Colonic mucosa (tissue), 4 donors: Measurements from ENCODE around the gene TBX15. TPM values are rescaled to one million over a fixed set of nuclear protein-coding genes. Genes with fewer than 3 reads are reported as not detected.

Source experiments
- DNase-seq: peaks from one replicate; pipeline ENCODE4 v3.0.0-alpha.2; 2020
- H3K27ac ChIP-seq: fragments of 200-600 bp; one replicate; pipeline ENCODE4 v1.8.0; 2021
- H3K27me3 ChIP-seq: fragments of 200-600 bp; one replicate; pipeline ENCODE4 v1.8.0; 2021
- H3K36me3 ChIP-seq: fragments of 200-600 bp; one replicate; pipeline ENCODE4 v1.8.0; 2021
- H3K4me1 ChIP-seq: fragments of 200-600 bp; one replicate; pipeline ENCODE4 v1.8.0; 2021; ENCODE audit warnings: mild to moderate bottlenecking
- H3K4me3 ChIP-seq: fragments of 200-600 bp; one replicate; pipeline ENCODE4 v1.8.0; 2021
- H3K9ac ChIP-seq, 2 donors: one replicate each; pipeline ENCODE4 v1.7.0; 2013; ENCODE audit warnings: control low read depth in 2 of 2, low read depth in 2 of 2, low read length in 2 of 2
- H3K9me3 ChIP-seq: fragments of 200-600 bp; one replicate; pipeline ENCODE4 v1.8.0; 2021
- intact Hi-C: fragments of 100-400 bp; cut with DNase I; formaldehyde crosslinking; loops from one replicate; pipeline ENCODE4 v1.14.1; 2022
- total RNA-seq, 2 donors: library from RNA; stranded (reverse); fragmentation: NEBNext Ultra II Directional in 1 of 2; extraction: Animal tissue kit (Norgen Biotek cat#: 25700) in 1 of 2; gene quantifications; one replicate each; pipeline ENCODE4 v1.2.1, GENCODE V29; 2021
- TF ChIP-seq, protein P1 (sequence below): fragments of 200-600 bp; IDR thresholded peaks from one replicate; pipeline ENCODE4 v1.8.0; 2022; ENCODE audit warnings: antibody characterized with exemption, mild to moderate bottlenecking
- donor health status: healthy.
- donor health status: DM: no; HTN: no; CAD: no.
- donor health status: DM: no; HTN: no; CAD: no.

TBX15 gene
- total RNA-seq, 2 donors from 2014 or later, result 0.11 TPM; not detected in 1

DNA sequence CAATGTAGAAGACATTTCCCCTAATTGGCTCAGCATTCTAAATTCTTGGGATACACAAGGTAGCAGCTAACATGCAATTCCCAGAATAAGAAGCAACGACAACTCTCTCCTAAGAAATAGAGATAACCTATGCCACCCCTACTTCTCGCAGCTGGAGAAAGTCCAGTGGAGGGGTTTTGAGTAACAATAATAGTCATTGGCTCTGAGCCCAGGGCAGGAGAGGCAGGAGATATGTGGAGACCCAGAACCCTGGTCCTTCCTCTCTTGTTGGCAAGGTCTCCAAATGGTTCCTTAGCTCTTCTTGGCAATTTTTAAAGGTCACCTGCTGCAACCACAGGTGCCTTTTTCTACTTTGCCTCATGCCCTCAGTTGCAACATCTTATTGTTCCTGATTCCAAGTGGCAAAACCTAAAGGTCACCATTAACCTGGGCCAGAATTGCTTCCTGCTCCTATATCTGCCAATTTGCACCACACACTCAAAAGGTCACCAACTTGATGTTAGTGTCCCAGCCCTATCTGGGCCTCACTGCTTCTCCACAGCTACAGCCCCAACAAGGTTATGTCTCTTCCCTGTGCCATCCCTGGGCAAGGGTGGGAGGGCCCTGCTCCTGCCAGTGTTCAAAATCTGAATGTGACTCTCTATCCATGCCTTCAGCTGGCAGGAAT is 36.7 kb downstream of the TBX15 start:
- no peak overlapping the region for H3K9ac ChIP-seq
- H3K4me1 ChIP-seq, result no peaks in the 10 kb centered on the region
- intact Hi-C loops, result no loop called here
- no peaks in the 10 kb centered on the region for H3K27me3 ChIP-seq
- no peaks in the 10 kb centered on the region for H3K36me3 ChIP-seq
- H3K9me3 ChIP-seq, result no peaks in the 10 kb centered on the region
- H3K4me3 ChIP-seq, result no peak overlapping the region
- TF ChIP-seq, protein P1, sequence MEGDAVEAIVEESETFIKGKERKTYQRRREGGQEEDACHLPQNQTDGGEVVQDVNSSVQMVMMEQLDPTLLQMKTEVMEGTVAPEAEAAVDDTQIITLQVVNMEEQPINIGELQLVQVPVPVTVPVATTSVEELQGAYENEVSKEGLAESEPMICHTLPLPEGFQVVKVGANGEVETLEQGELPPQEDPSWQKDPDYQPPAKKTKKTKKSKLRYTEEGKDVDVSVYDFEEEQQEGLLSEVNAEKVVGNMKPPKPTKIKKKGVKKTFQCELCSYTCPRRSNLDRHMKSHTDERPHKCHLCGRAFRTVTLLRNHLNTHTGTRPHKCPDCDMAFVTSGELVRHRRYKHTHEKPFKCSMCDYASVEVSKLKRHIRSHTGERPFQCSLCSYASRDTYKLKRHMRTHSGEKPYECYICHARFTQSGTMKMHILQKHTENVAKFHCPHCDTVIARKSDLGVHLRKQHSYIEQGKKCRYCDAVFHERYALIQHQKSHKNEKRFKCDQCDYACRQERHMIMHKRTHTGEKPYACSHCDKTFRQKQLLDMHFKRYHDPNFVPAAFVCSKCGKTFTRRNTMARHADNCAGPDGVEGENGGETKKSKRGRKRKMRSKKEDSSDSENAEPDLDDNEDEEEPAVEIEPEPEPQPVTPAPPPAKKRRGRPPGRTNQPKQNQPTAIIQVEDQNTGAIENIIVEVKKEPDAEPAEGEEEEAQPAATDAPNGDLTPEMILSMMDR, result no peak
- no peak for DNase-seq
- H3K27ac ChIP-seq, result no peak overlapping the region

DNA sequence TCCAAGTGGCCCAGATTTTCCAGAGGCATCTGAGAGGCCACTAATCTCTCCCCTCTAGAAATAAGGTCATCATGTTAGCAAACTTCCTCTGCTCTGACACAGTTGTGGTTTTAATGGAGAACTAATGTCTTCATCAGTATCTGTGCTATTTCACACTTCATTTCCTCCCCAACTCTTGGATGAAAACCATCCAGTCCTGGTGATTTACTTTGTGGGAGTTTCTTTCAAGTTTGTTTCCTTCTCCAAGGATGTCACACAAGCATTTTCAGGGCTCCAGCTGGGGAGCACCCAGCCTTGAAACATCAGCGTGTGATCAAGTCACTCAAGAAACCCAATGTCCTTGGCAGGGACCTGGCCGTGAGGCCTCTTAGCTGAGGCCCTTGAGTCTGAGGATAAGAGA is 38.8 kb downstream of the TBX15 start:
- H3K4me3 ChIP-seq, result no peak overlapping the region
- H3K4me1 ChIP-seq, result no peaks in the 10 kb centered on the region
- no peaks in the 10 kb centered on the region for H3K27me3 ChIP-seq
- H3K9ac ChIP-seq, result no peak overlapping the region
- intact Hi-C loops, result no loop called here
- DNase-seq, result no peak
- H3K9me3 ChIP-seq, result no peaks in the 10 kb centered on the region
- no peaks in the 10 kb centered on the region for H3K36me3 ChIP-seq
- H3K27ac ChIP-seq, result no peak overlapping the region
- TF ChIP-seq, protein P1, result no peak

DNA sequence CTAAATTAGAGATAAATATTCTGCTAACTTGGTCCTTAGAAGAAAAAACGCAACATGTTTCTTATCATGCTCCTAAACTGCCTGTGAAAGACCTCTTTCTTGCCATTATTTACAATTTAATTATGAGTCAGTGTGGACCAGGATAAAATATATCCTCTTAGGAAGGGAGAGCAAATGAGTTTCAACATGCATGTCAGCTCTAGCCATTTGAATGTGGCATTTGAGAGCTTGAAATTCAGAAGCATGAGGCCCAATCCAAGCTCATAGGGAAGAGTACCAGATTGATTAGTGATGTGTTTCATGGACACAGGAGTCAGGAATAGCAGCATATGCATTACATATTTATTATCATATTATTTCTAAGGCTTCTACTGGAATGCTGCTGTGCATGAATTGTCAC is 39.3 kb downstream of the TBX15 start:
- Histone ChIP-seq H3K4me3 (no peak overlapping the region), H3K9me3 (no peaks in the 10 kb centered on the region), H3K27ac (no peak overlapping the region), H3K27me3 (no peaks in the 10 kb centered on the region), H3K9ac (no peak overlapping the region), H3K36me3 (no peaks in the 10 kb centered on the region), H3K4me1 (no peaks in the 10 kb centered on the region)
- TF ChIP-seq, protein P1, result no peak
- intact Hi-C loops, result no loop called here
- no peak for DNase-seq

DNA sequence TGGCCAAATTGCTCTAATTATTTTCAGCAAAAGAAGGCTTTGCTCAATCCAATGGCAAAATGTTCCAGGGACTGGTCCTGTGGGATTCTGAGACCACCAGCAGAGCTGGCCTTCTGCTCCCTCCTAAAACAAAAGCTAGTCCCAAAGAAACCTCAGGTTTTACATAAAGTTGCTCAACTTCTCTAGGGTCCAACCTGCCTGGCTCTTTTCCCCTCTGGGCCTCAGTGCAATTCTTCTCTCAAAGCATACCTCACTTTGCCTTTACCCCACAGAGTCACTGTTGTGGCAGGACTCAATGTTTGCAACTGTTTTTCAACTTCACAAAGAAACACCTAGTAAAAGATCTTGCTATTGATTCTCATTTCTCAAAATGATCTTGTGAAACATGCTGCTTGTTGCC is 39.8 kb downstream of the TBX15 start:
- H3K36me3 ChIP-seq, result no peaks in the 10 kb centered on the region
- TF ChIP-seq, protein P1, result no peak
- H3K9ac ChIP-seq, result no peak overlapping the region
- no peaks in the 10 kb centered on the region for H3K9me3 ChIP-seq
- no peak overlapping the region for H3K27ac ChIP-seq
- DNase-seq, result no peak
- no peaks in the 10 kb centered on the region for H3K27me3 ChIP-seq
- no peak overlapping the region for H3K4me3 ChIP-seq
- no peaks in the 10 kb centered on the region for H3K4me1 ChIP-seq
- intact Hi-C loops, result no loop called here

DNA sequence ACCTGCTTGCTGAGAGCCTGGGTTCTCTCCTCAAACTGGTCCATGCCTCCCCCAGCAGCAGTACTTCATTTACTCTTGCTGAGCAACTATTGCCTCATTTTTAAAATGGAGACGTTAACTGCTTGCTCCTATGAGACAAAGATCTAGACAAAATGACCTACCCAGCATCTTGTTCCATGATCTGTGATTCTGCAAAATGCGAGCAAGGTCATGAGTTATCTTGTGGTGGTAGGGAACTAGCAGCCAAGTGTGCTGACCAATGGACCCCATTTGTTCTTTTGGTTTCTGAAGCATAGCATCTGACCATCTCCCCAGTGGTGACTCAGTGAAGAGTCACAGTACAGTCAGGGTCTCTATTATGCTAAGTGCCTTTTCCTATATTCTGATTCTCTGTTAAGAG is 40.4 kb downstream of the TBX15 start:
- no peaks in the 10 kb centered on the region for H3K36me3 ChIP-seq
- intact Hi-C loops, result no loop called here
- H3K9ac ChIP-seq, result no peak overlapping the region
- no peak overlapping the region for H3K4me3 ChIP-seq
- no peak overlapping the region for H3K27ac ChIP-seq
- no peaks in the 10 kb centered on the region for H3K9me3 ChIP-seq
- no peaks in the 10 kb centered on the region for H3K27me3 ChIP-seq
- TF ChIP-seq, protein P1, result no peak
- H3K4me1 ChIP-seq, result no peaks in the 10 kb centered on the region
- no peak for DNase-seq
